Loucy (cell line): ENCODE measurements around the gene KIF3C.

ENCODE experiments used
- H2AFZ ChIP-seq: fragments of 200-600 bp; sonication (generic); 2 replicates; pipeline ENCODE4 v1.6.0; 2016; ENCODE audit warnings: antibody characterized with exemption, mild to moderate bottlenecking, low read length, moderate library complexity
- H3F3A ChIP-seq: fragments of 200-600 bp; 2 replicates; pipeline ENCODE4 v1.6.0; 2016; ENCODE audit warnings: antibody characterized with exemption, low read depth, mild to moderate bottlenecking
- H3K27me3 ChIP-seq: fragments of 200-600 bp; sonication (generic); 2 replicates; pipeline ENCODE4 v1.6.1; 2014; ENCODE audit warnings: low read length, mild to moderate bottlenecking; ENCODE audit not compliant: insufficient read depth, poor library complexity, severe bottlenecking
- H3K36me3 ChIP-seq: fragments of 200-600 bp; sonication (generic); 2 replicates; pipeline ENCODE4 v1.6.1; 2016; ENCODE audit warnings: low read length; ENCODE audit not compliant: insufficient read depth
- H3K4me1 ChIP-seq: fragments of 200-600 bp; sonication (generic); 2 replicates; pipeline ENCODE4 v1.5.1; 2014; ENCODE audit warnings: low read length, mild to moderate bottlenecking; ENCODE audit not compliant: insufficient read depth, poor library complexity, severe bottlenecking
- H3K4me2 ChIP-seq: fragments of 200-600 bp; sonication (generic); 2 replicates; pipeline ENCODE4 v1.6.0; 2014; ENCODE audit warnings: antibody characterized with exemption, low read length, low read depth, mild to moderate bottlenecking; ENCODE audit not compliant: poor library complexity, severe bottlenecking
- H3K4me3 ChIP-seq: fragments of 200-600 bp; sonication (generic); 2 replicates; pipeline ENCODE4 v1.5.1; 2014; ENCODE audit warnings: low read length, mild to moderate bottlenecking, mixed read lengths; ENCODE audit not compliant: poor library complexity, severe bottlenecking
- H3K79me2 ChIP-seq: fragments of 200-600 bp; sonication (generic); 2 replicates; pipeline ENCODE4 v1.6.1; 2014; ENCODE audit warnings: low read length; ENCODE audit not compliant: insufficient read depth
- H3K9ac ChIP-seq: fragments of 200-600 bp; sonication (generic); 2 replicates; pipeline ENCODE4 v1.6.0; 2014; ENCODE audit warnings: mild to moderate bottlenecking, low read depth, low read length, moderate library complexity; ENCODE audit not compliant: poor library complexity, severe bottlenecking
- H3K9me2 ChIP-seq: fragments of 200-600 bp; sonication (generic); replicated peaks from 2 replicates; pipeline ENCODE4 v1.6.1; 2016; ENCODE audit warnings: low read depth, low read length, mixed read lengths
- H3K9me3 ChIP-seq: fragments of 200-600 bp; sonication (generic); 2 replicates; pipeline ENCODE4 v1.6.1; 2014; ENCODE audit warnings: mild to moderate bottlenecking, antibody characterized with exemption, low read length, low read depth; ENCODE audit not compliant: insufficient read depth
- H4K20me1 ChIP-seq: fragments of 200-600 bp; sonication (generic); 2 replicates; pipeline ENCODE4 v1.6.0; 2014; ENCODE audit warnings: antibody characterized with exemption, low read length, mild to moderate bottlenecking; ENCODE audit not compliant: insufficient read depth, poor library complexity, severe bottlenecking
- EZH2phosphoT487 ChIP-seq: fragments of 200-600 bp; IDR thresholded peaks from 2 replicates; pipeline ENCODE4 v1.6.1; 2018; ENCODE audit warnings: antibody characterized with exemption, mild to moderate bottlenecking, moderate library complexity, borderline replicate concordance
- TF ChIP-seq, protein P1 (sequence below): fragments of 200-600 bp; sonication (generic); conservative IDR thresholded peaks from 2 replicates; pipeline ENCODE4 v1.5.1; 2014; ENCODE audit warnings: mild to moderate bottlenecking, antibody characterized with exemption, low read length

The KIF3C gene

DNA sequence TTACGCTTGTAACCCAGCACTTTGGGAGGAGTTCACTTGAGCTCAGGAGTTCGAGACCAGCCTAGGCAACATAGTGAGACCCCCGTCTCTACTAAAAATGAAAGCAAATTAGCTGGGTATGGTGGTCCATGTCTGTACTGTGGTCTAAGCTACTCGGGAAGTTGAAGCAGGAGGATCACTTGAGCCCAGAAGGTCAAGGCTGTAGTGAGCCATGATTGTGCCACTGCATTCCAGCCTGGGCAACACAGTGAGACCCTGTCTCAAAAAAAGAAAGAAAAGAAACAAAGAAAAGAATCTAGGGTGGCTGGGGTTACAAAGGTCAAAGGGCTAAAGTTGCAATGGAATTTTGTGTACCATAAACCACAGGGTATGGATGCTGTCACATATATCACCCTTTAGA, 41.3 kb downstream of the KIF3C start:
- H3K9me2 ChIP-seq: no peaks in the 10 kb centered on the region
- H3K9me3 ChIP-seq: no peaks in the 10 kb centered on the region
- no peak overlapping the region for H3K9ac ChIP-seq
- no peaks in the 10 kb centered on the region for H3K27me3 ChIP-seq
- H3K4me2 ChIP-seq: no peak overlapping the region
- H2AFZ ChIP-seq: no peak overlapping the region
- no peaks in the 10 kb centered on the region for H3K79me2 ChIP-seq
- no peak for TF ChIP-seq EZH2phosphoT487
- TF ChIP-seq, protein P1, sequence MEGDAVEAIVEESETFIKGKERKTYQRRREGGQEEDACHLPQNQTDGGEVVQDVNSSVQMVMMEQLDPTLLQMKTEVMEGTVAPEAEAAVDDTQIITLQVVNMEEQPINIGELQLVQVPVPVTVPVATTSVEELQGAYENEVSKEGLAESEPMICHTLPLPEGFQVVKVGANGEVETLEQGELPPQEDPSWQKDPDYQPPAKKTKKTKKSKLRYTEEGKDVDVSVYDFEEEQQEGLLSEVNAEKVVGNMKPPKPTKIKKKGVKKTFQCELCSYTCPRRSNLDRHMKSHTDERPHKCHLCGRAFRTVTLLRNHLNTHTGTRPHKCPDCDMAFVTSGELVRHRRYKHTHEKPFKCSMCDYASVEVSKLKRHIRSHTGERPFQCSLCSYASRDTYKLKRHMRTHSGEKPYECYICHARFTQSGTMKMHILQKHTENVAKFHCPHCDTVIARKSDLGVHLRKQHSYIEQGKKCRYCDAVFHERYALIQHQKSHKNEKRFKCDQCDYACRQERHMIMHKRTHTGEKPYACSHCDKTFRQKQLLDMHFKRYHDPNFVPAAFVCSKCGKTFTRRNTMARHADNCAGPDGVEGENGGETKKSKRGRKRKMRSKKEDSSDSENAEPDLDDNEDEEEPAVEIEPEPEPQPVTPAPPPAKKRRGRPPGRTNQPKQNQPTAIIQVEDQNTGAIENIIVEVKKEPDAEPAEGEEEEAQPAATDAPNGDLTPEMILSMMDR: no peak
- H4K20me1 ChIP-seq: no peaks in the 10 kb centered on the region
- no peak overlapping the region for H3K4me3 ChIP-seq
- peaks cover 26% of the 10 kb centered on the region for H3K4me1 ChIP-seq
- H3F3A ChIP-seq: 0 out of 2 replicates have a peak, but pooled peaks cover 4% of the 10 kb centered on the region
- H3K36me3 ChIP-seq: no peaks in the 10 kb centered on the region

- Histone ChIP-seq H3K79me2 (no peaks in the 10 kb centered on the region), H3K9ac (no peak overlapping the region), H4K20me1 (no peaks in the 10 kb centered on the region), H3K4me3 (no peak overlapping the region), H2AFZ (no peak overlapping the region), H3K36me3 (no peaks in the 10 kb centered on the region), H3K4me2 (no peak overlapping the region), H3K4me1 (peaks cover 26% of the 10 kb centered on the region), H3K9me2 (no peaks in the 10 kb centered on the region), H3K9me3 (no peaks in the 10 kb centered on the region), H3F3A (0 out of 2 replicates have a peak, but pooled peaks cover 4% of the 10 kb centered on the region), H3K27me3 (no peaks in the 10 kb centered on the region)
- TF ChIP-seq EZH2phosphoT487: no peak
Measured at GRCh38 chr2:25939257-25939668, 43.0 kb downstream of the KIF3C start.

DNA sequence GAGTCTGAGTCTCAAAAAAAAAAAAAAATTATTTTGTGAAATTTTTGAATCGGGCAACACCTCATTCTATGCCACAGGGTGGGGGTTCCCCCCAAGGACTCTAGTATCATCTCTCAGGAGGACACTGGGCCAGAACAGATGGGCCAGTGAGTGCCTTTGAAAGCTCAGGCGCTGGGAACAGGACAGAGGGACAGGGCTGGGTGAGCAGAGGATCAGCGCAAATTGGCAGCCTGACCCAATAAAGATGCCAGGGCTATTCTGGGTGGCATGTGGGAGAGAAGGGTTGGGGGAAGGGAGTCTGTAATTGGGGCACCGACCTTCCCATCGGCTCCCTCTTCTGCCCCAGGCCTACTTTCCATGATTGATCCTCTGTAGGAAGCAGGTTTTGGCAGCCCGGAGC, 44.0 kb downstream of the KIF3C start:
- no peak overlapping the region for H3K9ac ChIP-seq
- H3K36me3 ChIP-seq: no peaks in the 10 kb centered on the region
- H3K9me2 ChIP-seq: no peaks in the 10 kb centered on the region
- H3K27me3 ChIP-seq: no peaks in the 10 kb centered on the region
- 0 out of 2 replicates have a peak, but pooled peaks cover 4% of the 10 kb centered on the region for H3F3A ChIP-seq
- H3K9me3 ChIP-seq: no peaks in the 10 kb centered on the region
- H3K4me2 ChIP-seq: no peak overlapping the region
- no peak overlapping the region for H2AFZ ChIP-seq
- H3K79me2 ChIP-seq: no peaks in the 10 kb centered on the region
- H3K4me3 ChIP-seq: no peak overlapping the region
- H3K4me1 ChIP-seq: peaks cover 26% of the 10 kb centered on the region
- TF ChIP-seq, protein P1: no peak
- no peak for TF ChIP-seq EZH2phosphoT487
- H4K20me1 ChIP-seq: no peaks in the 10 kb centered on the region

DNA sequence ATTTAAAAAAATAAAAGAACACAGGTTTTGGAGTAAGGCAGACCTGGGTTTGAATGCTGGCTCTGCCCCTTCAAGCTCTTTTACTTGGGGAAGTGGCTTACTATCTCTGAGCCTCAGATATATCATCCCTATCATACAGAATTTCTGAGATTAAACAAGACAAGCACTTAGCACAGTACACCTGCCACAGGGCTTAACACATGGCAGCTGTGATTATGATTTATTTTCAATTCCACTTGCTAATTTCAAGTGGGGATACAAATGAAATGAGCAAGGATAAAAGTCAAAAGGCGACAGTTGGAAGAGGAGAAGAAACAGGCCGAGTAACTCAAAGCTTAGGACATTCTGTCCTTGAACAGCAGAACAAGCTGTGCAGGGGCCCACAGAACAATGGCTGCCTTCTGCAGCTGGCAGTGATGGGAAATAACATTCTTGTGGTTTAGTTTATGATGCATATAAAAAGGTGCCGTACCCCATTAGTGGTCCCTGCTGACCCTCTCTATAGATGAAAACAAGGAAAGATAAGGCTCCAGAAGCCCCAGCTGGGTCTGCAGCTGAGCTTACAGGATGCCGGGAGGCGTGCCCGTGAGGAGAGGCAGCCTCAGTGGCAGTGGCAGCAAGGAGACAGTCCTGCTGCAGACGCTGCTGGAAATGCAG, 45.3 kb downstream of the KIF3C start:
- Histone ChIP-seq H3K27me3 (no peaks in the 10 kb centered on the region), H3F3A (0 out of 2 replicates have a peak, but pooled peaks cover 4% of the 10 kb centered on the region), H3K9ac (no peak overlapping the region), H3K4me2 (peak overlapping the region; percentile 55), H2AFZ (no peak overlapping the region), H3K4me1 (peaks cover 26% of the 10 kb centered on the region), H3K79me2 (no peaks in the 10 kb centered on the region), H3K36me3 (no peaks in the 10 kb centered on the region), H4K20me1 (no peaks in the 10 kb centered on the region), H3K9me2 (no peaks in the 10 kb centered on the region), H3K4me3 (peak overlapping the region; percentile 9), H3K9me3 (no peaks in the 10 kb centered on the region)
- TF ChIP-seq, protein P1: no peak
- TF ChIP-seq EZH2phosphoT487: no peak
